ENCODE measurements around the gene PIGZ.
"Not testable (repeated sequence)": the region's sequence is repeated elsewhere in the genome, so short reads cannot be mapped to it uniquely, and the experiment has no call there.

PIGZ gene

GRCh38 chr3:196947860-196948441 lies 20.7 kb downstream of the PIGZ start:
- DNase-seq: no peak

- DNase-seq: no peak
Observed at GRCh38 chr3:196947136-196947859, 21.3 kb downstream of the PIGZ start.

GRCh38 chr3:196944037-196944790 lies 24.4 kb downstream of the PIGZ start:
- DNase-seq: not testable (repeated sequence)

- DNase-seq: no peak
Observed at GRCh38 chr3:196942915-196943277, 25.7 kb downstream of the PIGZ start.

GRCh38 chr3:196942226-196942914 lies 26.3 kb downstream of the PIGZ start, which contains the start of gene NCBP2:
TSS of gene NCBP2 (minus strand) at chr3:196942528. CDS start at chr3:196942503, 25 bp downstream.
- peak; percentile 100 for DNase-seq

- peak; percentile 67 for DNase-seq
Observed at GRCh38 chr3:196941729-196942225, 26.9 kb downstream of the PIGZ start.

GRCh38 chr3:196938576-196938975 lies 30.1 kb downstream of the PIGZ start:
- no peak for DNase-seq

GRCh38 chr3:196938124-196938523 lies 30.5 kb downstream of the PIGZ start:
- DNase-seq: no peak

- no peak for DNase-seq
Observed at GRCh38 chr3:196936288-196936687, 32.3 kb downstream of the PIGZ start.

GRCh38 chr3:196932600-196932999 lies 36.0 kb downstream of the PIGZ start:
- DNase-seq: no peak

GRCh38 chr3:196931828-196932587 lies 36.6 kb downstream of the PIGZ start:
- no peak for DNase-seq

GRCh38 chr3:196931157-196931556 lies 37.5 kb downstream of the PIGZ start:
- DNase-seq: no peak

- DNase-seq: no peak
Observed at GRCh38 chr3:196927571-196928453, 40.8 kb downstream of the PIGZ start.

- no peak for DNase-seq
Observed at GRCh38 chr3:196920733-196921132, 47.9 kb downstream of the PIGZ start.

GRCh38 chr3:196918968-196919367 lies 49.7 kb downstream of the PIGZ start:
- DNase-seq: peak; percentile 41

- no peak for DNase-seq
Observed at GRCh38 chr3:196916995-196917394, 51.6 kb downstream of the PIGZ start.

- DNase-seq: no peak
Observed at GRCh38 chr3:196916221-196916620, 52.4 kb downstream of the PIGZ start.

GRCh38 chr3:196915375-196915774 lies 53.3 kb downstream of the PIGZ start:
- DNase-seq: no peak

GRCh38 chr3:196914866-196915265 lies 53.8 kb downstream of the PIGZ start:
- no peak for DNase-seq

- DNase-seq: no peak
Observed at GRCh38 chr3:196903740-196904139, 64.9 kb downstream of the PIGZ start.

- no peak for DNase-seq
Observed at GRCh38 chr3:196902296-196902695, 66.3 kb downstream of the PIGZ start.

Data from NCI-H774 (cell line).